A549 (cell line): ENCODE results near the gene FSCN2. TPM values are rescaled to one million over a fixed set of nuclear protein-coding genes. Genes with fewer than 3 reads are reported as not detected.
A peak's percentile ranks its signal among the peaks of the same experiment; 100 is the strongest.

Experiments
- ATAC-seq, 2 experiments: fragments of 200-7000 bp in 1 of 2; fragments of >200 bp in 1 of 2; cut with Nextera tagmentation in 1 of 2; cut with Tn5 transposase in 1 of 2; 3 replicates each; pipeline versions ENCODE4 v1.8.0 to v1.9.1; 2018 to 2020; ENCODE audit warnings: mild to moderate bottlenecking in 1 of 2, moderate library complexity in 1 of 2
- CTCF ChIA-PET: fragments of 300-600 bp; sonication (Branson Sonifier 250); formaldehyde crosslinking; extraction: SDS; loops from one replicate; lab custom pipeline; 2021; ENCODE audit warnings: antibody characterized with exemption, inconsistent platforms; lab: Yijun Ruan, JAX
- POLR2A ChIA-PET: fragments of 350-600 bp; formaldehyde crosslinking; extraction: SDS; loops from one replicate; lab custom pipeline; 2021; ENCODE audit warnings: antibody characterized with exemption, inconsistent platforms; lab: Yijun Ruan, JAX
- DNase-seq, 2 experiments: peaks; one replicate each; pipeline versions ENCODE4 v3.0.0 to v3.0.0-alpha.2; 2011 to 2016; ENCODE audit warnings: low read depth in 1 of 2, low spot score in 1 of 2
- FAIRE-seq: peaks from 2 replicates; lab custom pipeline; 2011; peaks lifted over from hg19 to GRCh38; lab: Jason Lieb, UNC
- H3K27ac ChIP-seq, 2 experiments: fragments of >200 bp; sonication (Bioruptor Twin); formaldehyde crosslinking; 3 replicates each; pipeline ENCODE4 v1.5.1; 2016 to 2017
- H3K4me1 ChIP-seq: fragments of >200 bp; sonication (Bioruptor Twin); formaldehyde crosslinking; 3 replicates; pipeline ENCODE4 v1.6.1; 2016
- H3K4me2 ChIP-seq: fragments of >200 bp; sonication (Bioruptor Twin); formaldehyde crosslinking; 3 replicates; pipeline ENCODE4 v1.6.1; 2016
- H3K4me3 ChIP-seq: fragments of >200 bp; sonication (Bioruptor Twin); formaldehyde crosslinking; 3 replicates; pipeline ENCODE4 v1.5.1; 2016
- H3K9me3 ChIP-seq: fragments of >200 bp; sonication (Bioruptor Twin); formaldehyde crosslinking; 3 replicates; pipeline ENCODE4 v1.6.1; 2016
- BHLHE40 ChIP-seq: IDR thresholded peaks from 2 replicates; pipeline ENCODE4 v1.6.1; 2012; ENCODE audit warnings: low read depth, low read length, inconsistent platforms
- CBX2 ChIP-seq: fragments of 200-600 bp; sonication (generic); IDR thresholded peaks from 2 replicates; pipeline ENCODE4 v1.6.1; 2016; ENCODE audit warnings: low read depth, mild to moderate bottlenecking, borderline replicate concordance
- CEBPB ChIP-seq, 2 experiments: fragments of >200 bp in 1 of 2; sonication (Bioruptor Twin) in 1 of 2; formaldehyde crosslinking in 1 of 2; IDR thresholded peaks; 2 replicates each; pipeline ENCODE4 v1.6.1; 2012 to 2016
- FOSB ChIP-seq: fragments of 250-450 bp; sonication (Bioruptor Pico); IDR thresholded peaks from 2 replicates; pipeline ENCODE4 v1.5.0; 2020; ENCODE audit warnings: mild to moderate bottlenecking, moderate library complexity
- GATA3 ChIP-seq: IDR thresholded peaks from 2 replicates; pipeline ENCODE4 v1.6.1; 2012; ENCODE audit warnings: borderline replicate concordance
- HDAC2 ChIP-seq: fragments of 200-600 bp; sonication (generic); IDR thresholded peaks from 2 replicates; pipeline ENCODE4 v1.6.1; 2016
- HEYL ChIP-seq: fragments of 250-450 bp; sonication (Bioruptor Pico); IDR thresholded peaks from 2 replicates; pipeline ENCODE4 v1.8.0; 2021; ENCODE audit warnings: mild to moderate bottlenecking, moderate library complexity
- HOXA7 ChIP-seq: fragments of 250-450 bp; sonication (Bioruptor Pico); IDR thresholded peaks from 2 replicates; pipeline ENCODE4 v1.5.0; 2020; ENCODE audit warnings: mild to moderate bottlenecking, moderate library complexity
- JUN ChIP-seq, 2 experiments: fragments of >200 bp; sonication (Bioruptor Twin); formaldehyde crosslinking; IDR thresholded peaks; 2 replicates in 1 of 2; 3 replicates in 1 of 2; pipeline ENCODE4 v1.6.1; 2016 to 2017
- KDM1A ChIP-seq: fragments of 200-600 bp; sonication (generic); IDR thresholded peaks from 2 replicates; pipeline ENCODE4 v1.6.1; 2016; ENCODE audit warnings: low read depth, mild to moderate bottlenecking
- MYC ChIP-seq: IDR thresholded peaks from 2 replicates; pipeline ENCODE4 v1.6.1; 2012; ENCODE audit warnings: mild to moderate bottlenecking, inconsistent platforms, low read length, improper control_type of control experiment, borderline replicate concordance
- PHF8 ChIP-seq: fragments of 200-600 bp; sonication (generic); IDR thresholded peaks from 2 replicates; pipeline ENCODE4 v1.6.1; 2016; ENCODE audit warnings: low read depth, mild to moderate bottlenecking, antibody characterized with exemption, moderate library complexity, borderline replicate concordance
- POLR2A ChIP-seq: IDR thresholded peaks from 2 replicates; pipeline ENCODE4 v1.6.1; 2012; ENCODE audit warnings: mild to moderate bottlenecking, low read length
- POLR2AphosphoS2 ChIP-seq: conservative IDR thresholded peaks from 2 replicates; pipeline ENCODE4 v1.6.1; 2012; ENCODE audit warnings: low read length, improper control_type of control experiment, inconsistent platforms
- RARB ChIP-seq: fragments of 250-450 bp; sonication (Bioruptor Pico); IDR thresholded peaks from 2 replicates; pipeline ENCODE4 v1.8.0; 2021; ENCODE audit warnings: mild to moderate bottlenecking, moderate library complexity
- TFCP2L1 ChIP-seq: fragments of 250-450 bp; sonication (Bioruptor Pico); IDR thresholded peaks from 2 replicates; pipeline ENCODE4 v1.5.0; 2021; ENCODE audit warnings: mild to moderate bottlenecking
- ZNF302 ChIP-seq: fragments of 250-450 bp; sonication (Bioruptor Pico); IDR thresholded peaks from 2 replicates; pipeline ENCODE4 v1.9.0; 2021; ENCODE audit warnings: inconsistent platforms, mild to moderate bottlenecking, moderate library complexity
- ZSCAN20 ChIP-seq: fragments of 250-450 bp; sonication (Bioruptor Pico); IDR thresholded peaks from 2 replicates; pipeline ENCODE4 v1.8.0; 2022; ENCODE audit warnings: mild to moderate bottlenecking, moderate library complexity
- WGBS: methylation state at CpG from one replicate; pipeline ENCODE4 v1.1.6; 2017; ENCODE audit errors: missing lambda C conversion rate; 5-methylcytosine and 5-hydroxymethylcytosine counted together
- polyA plus RNA-seq, 4 experiments: library from polyadenylated mRNA; depleted of rRNA in 3 of 4; stranded (reverse); fragments of >200 nt; fragmentation: RNase III in 1 of 4; extraction: RNeasy Plus Mini Kit Qiagen cat#74134 plus additional on column Dnase treatment in 1 of 4; gene quantifications; 2 replicates in 3 of 4; 3 replicates in 1 of 4; pipeline ENCODE4 v1.2.3, GENCODE V29; 2011 to 2017
- TF ChIP-seq, protein P1 (sequence below): fragments of 200-600 bp; sonication (generic); IDR thresholded peaks from 2 replicates; pipeline ENCODE4 v1.6.1; 2016; ENCODE audit warnings: antibody characterized with exemption, mild to moderate bottlenecking, moderate library complexity

The FSCN2 gene
- polyA plus RNA-seq, 2 of the 4 experiments (the other 2 are of a cell fraction), result 0.84 to 1.3 TPM

DNA sequence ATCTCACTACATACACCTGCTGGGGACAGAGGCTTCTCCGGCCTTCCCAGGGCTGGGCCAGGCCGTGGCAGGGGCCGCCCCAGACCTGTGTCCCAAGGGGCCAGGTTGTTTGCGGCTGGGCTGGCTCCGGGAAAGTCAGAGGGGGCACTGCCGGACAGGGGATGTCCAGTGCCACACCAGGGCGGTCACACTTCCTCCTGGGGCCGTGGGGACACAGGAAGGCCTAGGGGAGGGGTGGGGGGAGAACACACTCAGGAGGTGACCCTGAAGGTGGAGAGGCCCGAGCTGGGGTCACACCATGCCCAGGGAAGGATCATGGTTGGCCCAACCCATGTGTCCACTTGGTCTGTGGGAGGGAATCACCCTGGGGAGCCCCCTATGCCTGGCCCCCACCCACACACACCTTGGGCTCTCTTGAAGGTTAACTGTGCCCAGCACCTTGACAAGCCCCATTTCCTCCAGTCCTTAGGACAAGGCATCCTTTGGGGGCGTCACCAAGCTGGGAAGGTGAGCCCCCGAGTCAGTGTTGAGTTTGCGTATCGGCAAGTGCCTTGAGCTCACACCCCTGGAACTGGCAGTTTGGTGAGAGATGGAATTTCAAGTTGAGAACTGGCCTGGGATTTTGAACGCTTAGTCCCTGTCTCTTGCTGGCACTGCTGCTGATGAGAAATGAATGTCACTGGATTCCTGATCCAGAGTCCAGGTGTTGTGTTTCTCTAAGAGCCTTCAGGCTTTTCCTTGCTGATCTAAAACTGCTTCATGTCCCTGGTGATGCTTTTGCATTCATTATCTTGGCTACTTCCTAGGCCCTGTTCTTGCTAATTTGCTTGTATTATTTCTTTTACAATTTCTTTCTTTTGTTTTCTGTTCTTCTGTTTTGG lies 7.9 kb upstream of the FSCN2 start:
- peak overlapping the region; percentile 99 for H3K4me2 ChIP-seq
- peak overlapping the region; percentile 66 for H3K4me3 ChIP-seq
- ATAC-seq, result peak in 1 of 2 experiments; percentile 2; a peak in 3 of 6 replicates
- no peak for DNase-seq
- ChIA-PET POLR2A (interaction anchor here (0.6 to 1.5 kb wide), 2 partner anchors 46 to 77 kb away, joined by 4 to 5 read pairs; no protein-coding TSS in a partner anchor), CTCF (interaction anchor here (0.6 to 5.5 kb wide), 20 partner anchors 9 to 266 kb away, joined by 3 to 65 read pairs (median 4); partner anchors contain the start of genes FAAP100 and FSCN2)
- H3K4me1 ChIP-seq, result peaks cover 43% of the 10 kb centered on the region
- no peak for FAIRE-seq
- 94% methylated on average over 13 of the region's 14 CpGs for WGBS
- H3K27ac ChIP-seq, result peak overlapping the region; percentile 89 to 99; a peak in 5 of 6 replicates
- no peaks in the 10 kb centered on the region for H3K9me3 ChIP-seq
- TF ChIP-seq RARB (CRISPR knock-in tag), result no peak
- TF ChIP-seq, all 56 proteins: peak for 0

GRCh38 chr17:81522491-81523401 lies 5.4 kb upstream of the FSCN2 start:
- FAIRE-seq, result no peak
- 89% methylated on average over 26 of the region's 26 CpGs for WGBS
- no peaks in the 10 kb centered on the region for H3K9me3 ChIP-seq
- TF ChIP-seq HDAC2 (no peak), POLR2A (no peak), HEYL (no peak), TFCP2L1 (no peak), CBX2 (no peak), ZNF302 (CRISPR knock-in tag) (no peak), PHF8 (no peak), MYC (no peak), HOXA7 (CRISPR knock-in tag) (no peak), JUN (IDR thresholded peaks at IDR 0.05) (0 out of 5 replicates have a peak, but pooled peaks of 1 of the 2 experiments have one; percentile 4), KDM1A (peak; percentile 68; the same call in 1 of the 2 replicates), FOSB (CRISPR knock-in tag) (no peak), CEBPB (IDR thresholded peaks at IDR 0.05) (no peak), BHLHE40 (no peak), ZSCAN20 (no peak), GATA3 (no peak), POLR2AphosphoS2 (no peak)
- TF ChIP-seq, protein P1, sequence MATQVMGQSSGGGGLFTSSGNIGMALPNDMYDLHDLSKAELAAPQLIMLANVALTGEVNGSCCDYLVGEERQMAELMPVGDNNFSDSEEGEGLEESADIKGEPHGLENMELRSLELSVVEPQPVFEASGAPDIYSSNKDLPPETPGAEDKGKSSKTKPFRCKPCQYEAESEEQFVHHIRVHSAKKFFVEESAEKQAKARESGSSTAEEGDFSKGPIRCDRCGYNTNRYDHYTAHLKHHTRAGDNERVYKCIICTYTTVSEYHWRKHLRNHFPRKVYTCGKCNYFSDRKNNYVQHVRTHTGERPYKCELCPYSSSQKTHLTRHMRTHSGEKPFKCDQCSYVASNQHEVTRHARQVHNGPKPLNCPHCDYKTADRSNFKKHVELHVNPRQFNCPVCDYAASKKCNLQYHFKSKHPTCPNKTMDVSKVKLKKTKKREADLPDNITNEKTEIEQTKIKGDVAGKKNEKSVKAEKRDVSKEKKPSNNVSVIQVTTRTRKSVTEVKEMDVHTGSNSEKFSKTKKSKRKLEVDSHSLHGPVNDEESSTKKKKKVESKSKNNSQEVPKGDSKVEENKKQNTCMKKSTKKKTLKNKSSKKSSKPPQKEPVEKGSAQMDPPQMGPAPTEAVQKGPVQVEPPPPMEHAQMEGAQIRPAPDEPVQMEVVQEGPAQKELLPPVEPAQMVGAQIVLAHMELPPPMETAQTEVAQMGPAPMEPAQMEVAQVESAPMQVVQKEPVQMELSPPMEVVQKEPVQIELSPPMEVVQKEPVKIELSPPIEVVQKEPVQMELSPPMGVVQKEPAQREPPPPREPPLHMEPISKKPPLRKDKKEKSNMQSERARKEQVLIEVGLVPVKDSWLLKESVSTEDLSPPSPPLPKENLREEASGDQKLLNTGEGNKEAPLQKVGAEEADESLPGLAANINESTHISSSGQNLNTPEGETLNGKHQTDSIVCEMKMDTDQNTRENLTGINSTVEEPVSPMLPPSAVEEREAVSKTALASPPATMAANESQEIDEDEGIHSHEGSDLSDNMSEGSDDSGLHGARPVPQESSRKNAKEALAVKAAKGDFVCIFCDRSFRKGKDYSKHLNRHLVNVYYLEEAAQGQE, result no peak
- H3K4me3 ChIP-seq, result no peak overlapping the region
- no peak for DNase-seq
- H3K27ac ChIP-seq, result no peak overlapping the region
- CTCF ChIA-PET, result interaction anchor here (0.6 to 5.5 kb wide), 7 partner anchors 14 to 106 kb away, joined by 3 to 65 read pairs (median 5); no protein-coding TSS in a partner anchor
- H3K4me1 ChIP-seq, result peaks cover 21% of the 10 kb centered on the region
- ATAC-seq, result no peak
- no peak overlapping the region for H3K4me2 ChIP-seq
- POLR2A ChIA-PET, result no interaction called here
